Mucosa of rectum (tissue), 2 donors: ENCODE measurements around the gene POM121.
"Not testable (repeated sequence)": the region's sequence is repeated elsewhere in the genome, so short reads cannot be mapped to it uniquely, and the experiment has no call there.

Source experiments
- H3K27ac ChIP-seq, 2 donors: one replicate each; pipeline ENCODE4 v1.7.0; 2013; ENCODE audit warnings: inconsistent platforms in 2 of 2, low read depth in 2 of 2, low read length in 2 of 2
- H3K27me3 ChIP-seq, 2 donors: one replicate each; pipeline ENCODE4 v1.7.0; 2013; ENCODE audit warnings: low read length in 2 of 2; ENCODE audit not compliant: control insufficient read depth in 2 of 2, insufficient read depth in 2 of 2
- H3K36me3 ChIP-seq, 2 donors: one replicate each; pipeline ENCODE4 v1.7.0; 2013; ENCODE audit warnings: low read length in 2 of 2; ENCODE audit not compliant: control insufficient read depth in 2 of 2, insufficient read depth in 2 of 2
- H3K4me1 ChIP-seq, 2 donors: one replicate each; pipeline ENCODE4 v1.7.0; 2013; ENCODE audit warnings: low read length in 2 of 2, mild to moderate bottlenecking in 1 of 2; ENCODE audit not compliant: control insufficient read depth in 2 of 2, insufficient read depth in 2 of 2
- H3K4me3 ChIP-seq, 2 donors: one replicate each; pipeline ENCODE4 v1.7.0; 2013; ENCODE audit warnings: low read length in 2 of 2
- H3K9ac ChIP-seq, 2 donors: one replicate each; pipeline ENCODE4 v1.7.0; 2013; ENCODE audit warnings: low read length in 2 of 2, low read depth in 1 of 2, mild to moderate bottlenecking in 1 of 2
- H3K9me3 ChIP-seq, 2 donors: one replicate each; pipeline ENCODE4 v1.7.0; 2013; ENCODE audit warnings: low read length in 2 of 2; ENCODE audit not compliant: control insufficient read depth in 2 of 2
- donor health status: healthy.
- donor health status: Normal muscosa, but diverticular disease.

POM121 gene

DNA sequence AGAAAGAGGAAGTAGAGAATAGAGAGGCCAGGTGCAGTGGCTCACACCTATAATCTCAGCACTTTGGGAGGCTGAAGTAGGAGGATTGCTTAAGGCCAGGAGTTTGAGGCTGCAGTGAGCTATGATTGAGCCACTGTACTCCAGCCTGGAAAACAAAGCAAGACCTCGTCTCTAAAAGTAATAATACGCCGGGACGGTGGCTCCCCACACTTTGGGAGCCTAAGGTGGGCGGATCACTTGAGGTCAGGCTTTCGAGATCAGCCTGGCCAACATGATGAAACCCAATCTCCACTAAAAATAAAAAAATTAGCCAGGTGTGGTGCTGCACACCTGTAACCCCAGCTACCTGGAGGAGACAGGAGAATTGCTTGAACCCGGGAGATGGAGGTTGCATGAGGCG lies 70.6 kb downstream of the POM121 start:
- not testable (repeated sequence) for H3K4me3 ChIP-seq, H3K27me3 ChIP-seq, H3K4me1 ChIP-seq, H3K36me3 ChIP-seq, H3K9ac ChIP-seq, H3K9me3 ChIP-seq, H3K27ac ChIP-seq

DNA sequence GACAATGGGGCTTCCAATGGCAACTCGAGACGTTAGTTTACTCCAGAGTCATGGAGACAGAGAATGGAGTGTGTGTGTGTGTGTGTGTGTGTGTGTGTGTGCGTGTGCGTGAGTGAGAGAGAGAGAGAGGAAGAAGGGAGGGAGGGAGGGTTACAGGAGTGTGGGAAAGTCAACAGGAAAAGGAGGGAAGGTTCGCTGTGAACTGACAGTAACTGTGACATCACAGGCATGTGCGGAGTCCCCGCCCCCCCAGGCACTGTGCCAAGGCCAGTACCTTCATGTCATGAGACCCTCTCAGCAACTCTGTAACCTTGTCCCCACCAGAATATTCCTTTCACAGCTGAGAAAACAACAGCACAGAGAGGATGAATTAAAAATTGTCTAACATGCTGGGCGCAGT lies 72.6 kb downstream of the POM121 start:
- H3K36me3 ChIP-seq, H3K4me3 ChIP-seq, H3K9ac ChIP-seq, H3K4me1 ChIP-seq, H3K27ac ChIP-seq, H3K9me3 ChIP-seq, H3K27me3 ChIP-seq: not testable (repeated sequence)

DNA sequence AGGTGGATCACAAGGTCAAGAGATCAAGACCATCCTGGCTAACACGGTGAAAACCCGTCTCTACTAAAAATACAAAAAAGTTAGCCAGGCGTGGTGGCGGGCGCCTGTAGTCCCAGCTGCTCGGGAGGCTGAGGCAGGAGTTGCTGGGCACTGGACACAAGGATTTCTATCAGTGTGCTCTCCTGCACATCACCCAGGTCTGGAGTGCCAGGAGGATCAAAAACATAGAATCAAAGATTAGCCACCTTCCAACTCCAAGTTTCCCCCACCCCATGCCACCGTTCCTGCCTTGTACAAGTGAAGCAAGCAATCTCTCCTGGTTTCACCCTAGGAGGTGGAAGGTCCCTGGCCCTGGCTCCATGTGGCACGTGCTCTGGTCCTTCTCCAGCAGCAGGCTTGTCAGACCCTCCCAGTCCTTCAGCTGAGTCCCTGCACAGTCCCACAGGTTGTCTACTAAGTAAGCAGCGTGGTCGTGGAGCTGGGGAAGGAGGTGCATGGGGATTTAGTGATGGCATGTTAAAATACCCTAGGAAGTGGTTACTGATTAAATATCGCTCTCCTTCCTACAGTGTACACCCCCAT lies 73.1 kb downstream of the POM121 start:
- not testable (repeated sequence) for H3K4me3 ChIP-seq, H3K4me1 ChIP-seq, H3K27ac ChIP-seq, H3K36me3 ChIP-seq, H3K9me3 ChIP-seq, H3K9ac ChIP-seq, H3K27me3 ChIP-seq
